Vagina (tissue), 2 donors: Measurements from ENCODE around the gene MYRF.

Experiments
- CTCF ChIP-seq, 3 experiments: fragments of 450-650 bp in 2 of 3; fragments of 200-600 bp in 1 of 3; sonication (generic) in 1 of 3; IDR thresholded peaks; one replicate each; pipeline ENCODE4 v1.5.1; 2017 to 2019; ENCODE audit warnings: antibody characterized with exemption in 3 of 3, mild to moderate bottlenecking in 2 of 3, moderate library complexity in 2 of 3
- POLR2AphosphoS5 ChIP-seq, 2 donors: sonication (generic); formaldehyde crosslinking; IDR thresholded peaks; one replicate each; pipeline ENCODE4 v1.9.0; 2017; ENCODE audit warnings: antibody characterized with exemption in 2 of 2, mild to moderate bottlenecking in 2 of 2, low read depth in 1 of 2; ENCODE audit not compliant: insufficient read depth in 1 of 2

- TF ChIP-seq CTCF (IDR thresholded peaks at IDR 0.05): no peak
- TF ChIP-seq POLR2AphosphoS5 (IDR thresholded peaks at IDR 0.05; ENCODE audit: insufficient read depth in 1 of 2, low read depth in 1 of 2): no peak
Measured at GRCh38 chr11:61775106-61775505, 22.7 kb downstream of the MYRF start.
